Heart left ventricle (tissue), 13 donors: Measurements from ENCODE around the gene DPPA4.

ENCODE experiments used
- CTCF ChIP-seq, 12 donors: fragments of 200-600 bp; sonication (generic) in 4 of 12; IDR thresholded peaks; one replicate each; pipeline versions ENCODE4 v1.5.0 to v1.8.0; 2018 to 2022; ENCODE audit warnings: antibody characterized with exemption in 12 of 12, mild to moderate bottlenecking in 5 of 12
- POLR2A ChIP-seq, 2 donors: fragments of 450-650 bp; IDR thresholded peaks; one replicate each; pipeline ENCODE4 v1.6.1; 2017; ENCODE audit warnings: antibody characterized with exemption in 2 of 2, mild to moderate bottlenecking in 2 of 2, moderate library complexity in 2 of 2
- donor health status: ischemic (EF 13 %, LVEDD 7.1; RV severe dilation, severe dysfunction).
- donor health status: DM: no; HTN: yes; CAD: no.
- donor health status: DM: no; HTN: no; CAD: no.
- donor health status: ischemic (EF 25% LVEDD 6.9; RV normal size, moderate dysfunction).
- donor health status: ischemic (EF 25% LVEDD 5.7; RV mildly dilated, moderate dysfunction).
- donor health status: ischemic (EF 35%, LVEDD 5.7; RV mildly dilated, moderate dysfunction).
- donor health status: nonischemic (EF 11% LVEDD 7.7; RV severe dilation, severe dysfunction).
- donor health status: DM: yes; HTN: yes; CAD: no.
- donor health status: PGD.
- donor health status: ischemic (EF 29% LVEDD 5.4; RV normal size, mild dysfunction).
- donor health status: nonischemic (EF 23%, LVEDD 6.1; RV moderate dilation, normal function).

- TF ChIP-seq CTCF (IDR thresholded peaks at IDR 0.05) (no peak), POLR2A (IDR thresholded peaks at IDR 0.05) (no peak)
These were observed 59.2 kb downstream of the DPPA4 start for GRCh38 chr3:109278141-109278540.
